Gastroesophageal sphincter (tissue), 3 donors: Measurements from ENCODE around the gene PAEP.

Experiments
- CTCF ChIP-seq, 4 experiments: fragments of 200-600 bp in 2 of 4; fragments of 450-650 bp in 2 of 4; sonication (generic) in 1 of 4; IDR thresholded peaks; one replicate each; pipeline ENCODE4 v1.5.1; 2017 to 2019; ENCODE audit warnings: antibody characterized with exemption in 4 of 4, mild to moderate bottlenecking in 2 of 4, moderate library complexity in 2 of 4
- POLR2A ChIP-seq, 2 donors: fragments of 450-650 bp; IDR thresholded peaks; one replicate each; pipeline ENCODE4 v1.6.1; 2017; ENCODE audit warnings: antibody characterized with exemption in 2 of 2, mild to moderate bottlenecking in 2 of 2, moderate library complexity in 1 of 2
- POLR2AphosphoS5 ChIP-seq: sonication (generic); formaldehyde crosslinking; IDR thresholded peaks from one replicate; pipeline ENCODE4 v1.6.1; 2017; ENCODE audit warnings: antibody characterized with exemption

DNA sequence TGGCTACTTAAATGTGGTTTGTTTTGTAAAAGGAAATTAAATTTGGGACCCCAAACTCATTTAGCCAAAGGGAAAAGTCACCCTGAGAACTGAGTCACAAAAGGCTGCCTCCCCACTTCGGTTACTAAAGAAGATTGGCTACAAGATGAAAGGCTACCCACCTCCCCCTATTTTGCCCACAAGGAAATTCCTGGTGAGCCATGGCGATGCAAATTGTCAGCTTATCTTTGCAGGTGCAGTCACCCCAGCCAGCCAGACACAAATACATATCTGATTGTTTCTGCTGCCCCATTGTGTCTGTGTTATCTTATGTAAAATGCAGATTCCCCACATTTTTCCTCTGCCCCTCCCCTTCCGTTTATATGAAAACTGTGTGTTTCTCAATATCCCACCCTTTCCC, 8.9 kb downstream of the PAEP start:
- TF ChIP-seq POLR2A (IDR thresholded peaks at IDR 0.05) (no peak), CTCF (IDR thresholded peaks at IDR 0.05) (no peak), POLR2AphosphoS5 (no peak)
